Heart right ventricle (tissue), 16 donors: ENCODE results near the gene IDI1. TPM values are rescaled to one million over a fixed set of nuclear protein-coding genes. Genes with fewer than 3 reads are reported as not detected.

Experiments
- ATAC-seq, 8 donors: fragments of 200-7000 bp; cut with Tn5 transposase; one replicate each; pipeline ENCODE4 v1.9.1; 2020; ENCODE audit warnings: mild to moderate bottlenecking in 8 of 8, moderate library complexity in 8 of 8, moderate number of reproducible peaks in 1 of 8
- DNase-seq, 2 donors: peaks; one replicate each; pipeline ENCODE4 v3.0.0-alpha.2; 2020
- H3K27ac ChIP-seq, 10 donors: fragments of 200-600 bp; sonication (generic) in 2 of 10; one replicate each; pipeline versions ENCODE4 v1.5.0 to v1.8.0; 2020 to 2022; ENCODE audit warnings: mild to moderate bottlenecking in 3 of 10
- H3K27me3 ChIP-seq, 7 donors: fragments of 200-600 bp; one replicate each; pipeline ENCODE4 v1.8.0; 2021 to 2022; ENCODE audit warnings: mild to moderate bottlenecking in 2 of 7
- H3K36me3 ChIP-seq, 9 donors: fragments of 200-600 bp; sonication (generic) in 1 of 9; one replicate each; pipeline versions ENCODE4 v1.5.0 to v1.8.0; 2020 to 2022; ENCODE audit warnings: mild to moderate bottlenecking in 2 of 9
- H3K4me1 ChIP-seq, 9 donors: fragments of 200-600 bp; sonication (generic) in 1 of 9; one replicate each; pipeline versions ENCODE4 v1.5.0 to v1.8.0; 2020 to 2022; ENCODE audit warnings: mild to moderate bottlenecking in 4 of 9
- H3K4me3 ChIP-seq, 10 donors: fragments of 200-600 bp; sonication (generic) in 2 of 10; one replicate each; pipeline versions ENCODE4 v1.5.0 to v1.8.0; 2020 to 2022; ENCODE audit warnings: mild to moderate bottlenecking in 7 of 10, moderate library complexity in 2 of 10
- H3K9me3 ChIP-seq, 11 donors: fragments of 200-600 bp in 10 of 11; sonication (generic) in 2 of 11; one replicate each; pipeline versions ENCODE4 v1.5.0 to v1.8.0; 2013 to 2022; ENCODE audit warnings: mild to moderate bottlenecking in 2 of 11, control low read depth in 1 of 11, moderate library complexity in 1 of 11
- CTCF ChIP-seq, 9 donors: fragments of 200-600 bp; sonication (generic) in 2 of 9; IDR thresholded peaks; one replicate each; pipeline versions ENCODE4 v1.5.0 to v1.8.0; 2021 to 2022; ENCODE audit warnings: antibody characterized with exemption in 9 of 9, mild to moderate bottlenecking in 5 of 9, moderate library complexity in 1 of 9
- WGBS, 2 donors: extraction: QIAGEN DNeasy Blood & Tissue Kit; methylation state at CpG; one replicate each; pipeline ENCODE4 v1.1.7; 2013; ENCODE audit warnings: inconsistent platforms in 1 of 2; 5-methylcytosine and 5-hydroxymethylcytosine counted together
- intact Hi-C, 10 donors: fragments of 100-400 bp; cut with DNase I; formaldehyde crosslinking; loops; one replicate each; pipeline versions ENCODE4 v1.11.1 to v1.14.2; 2022
- polyA plus RNA-seq, 2 donors: library from polyadenylated mRNA; stranded (reverse); fragments of 200-250 nt; gene quantifications; one replicate each; pipeline ENCODE4 v1.2.3, GENCODE V29; 2013
- total RNA-seq, 10 donors: library from RNA; stranded (reverse); fragmentation: NEBNext Ultra II Directional in 3 of 10; extraction: Animal tissue kit (Norgen Biotek cat#: 25700) in 3 of 10; gene quantifications; one replicate each; pipeline versions ENCODE4 v1.2.1 to v1.2.4, GENCODE V29; 2021 to 2023
- donor health status: Arrhythmogenic right ventricular cardiomyopathy.
- donor health status: ischemic (EF 13 %, LVEDD 7.1; RV severe dilation, severe dysfunction).
- donor health status: healthy with polysubstance abuse.
- donor health status: DM: no; HTN: yes; CAD: no.
- donor health status: DM: no; HTN: no; CAD: no.
- donor health status: ischemic (EF 25% LVEDD 6.9; RV normal size, moderate dysfunction).
- donor health status: ischemic (EF 25% LVEDD 5.7; RV mildly dilated, moderate dysfunction).
- donor health status: healthy.
- donor health status: DM: yes; HTN: yes; CAD: no.
- donor health status: Ischemic cardiomyopathy.
- donor health status: ischemic (EF 35%, LVEDD 5.7; RV mildly dilated, moderate dysfunction).
- donor health status: nonischemic (EF 11% LVEDD 7.7; RV severe dilation, severe dysfunction).
- donor health status: DM: yes; HTN: yes; CAD: no.
- donor health status: PGD.
- donor health status: ischemic (EF 29% LVEDD 5.4; RV normal size, mild dysfunction).
- donor health status: nonischemic (EF 23%, LVEDD 6.1; RV moderate dilation, normal function).

Gene IDI1
- total and polyA plus RNA-seq, 12 donors: 8.9 to 26.0 (median 18.9) TPM

GRCh38 chr10:1034758-1035157 lies 14.2 kb downstream of the IDI1 start:
- no peak for TF ChIP-seq CTCF (IDR thresholded peaks at IDR 0.05)
- H3K4me3 ChIP-seq: no peak overlapping the region
- peak overlapping the region in 1 of 10 donors; percentile 38 for H3K27ac ChIP-seq
- peaks cover 0 to 7% (median 0%) of the 10 kb centered on the region in 9 donors for H3K4me1 ChIP-seq
- 87 to 89% methylated on average over 3 of the region's 3 CpGs for WGBS, 2 donors
- H3K9me3 ChIP-seq: no peaks in the 10 kb centered on the region
- intact Hi-C loops: no loop called here
- H3K36me3 ChIP-seq: peaks cover 0 to 35% (median 7%) of the 10 kb centered on the region in 9 donors
- H3K27me3 ChIP-seq: no peaks in the 10 kb centered on the region
- ATAC-seq: no peak
- no peak for DNase-seq

GRCh38 chr10:1033601-1034000 lies 15.3 kb downstream of the IDI1 start:
- H3K27ac ChIP-seq: peak overlapping the region in 4 of 10 donors; percentile 17 to 38 (median 28)
- no peak overlapping the region for H3K4me3 ChIP-seq
- H3K4me1 ChIP-seq: peaks cover 0 to 7% (median 0%) of the 10 kb centered on the region in 9 donors
- intact Hi-C loops: no loop called here
- ATAC-seq (peak in 6 of 8 donors; percentile 64 to 83 (median 76)), DNase-seq (no peak)
- no peak for TF ChIP-seq CTCF (IDR thresholded peaks at IDR 0.05)
- no peaks in the 10 kb centered on the region for H3K9me3 ChIP-seq
- H3K27me3 ChIP-seq: no peaks in the 10 kb centered on the region
- WGBS, 2 donors: 68 to 69% methylated on average over 1 of the region's 1 CpG
- H3K36me3 ChIP-seq: peaks cover 0 to 27% (median 0%) of the 10 kb centered on the region in 9 donors

GRCh38 chr10:1029838-1030237 lies 19.1 kb downstream of the IDI1 start:
- WGBS, 2 donors: 96 to 97% methylated on average over 7 of the region's 7 CpGs
- TF ChIP-seq CTCF (IDR thresholded peaks at IDR 0.05): no peak
- H3K4me1 ChIP-seq: peaks cover 0 to 8% (median 0%) of the 10 kb centered on the region in 9 donors
- ATAC-seq (no peak), DNase-seq (no peak)
- no peak overlapping the region for H3K4me3 ChIP-seq
- no peaks in the 10 kb centered on the region for H3K27me3 ChIP-seq
- intact Hi-C loops: no loop called here
- H3K9me3 ChIP-seq: no peaks in the 10 kb centered on the region
- no peak overlapping the region for H3K27ac ChIP-seq
- no peaks in the 10 kb centered on the region for H3K36me3 ChIP-seq

GRCh38 chr10:1026578-1026977 lies 22.3 kb downstream of the IDI1 start:
- Histone ChIP-seq H3K36me3 (no peaks in the 10 kb centered on the region), H3K9me3 (no peaks in the 10 kb centered on the region), H3K27ac (peak overlapping the region in 8 of 10 donors; percentile 8 to 78 (median 56)), H3K27me3 (no peaks in the 10 kb centered on the region), H3K4me3 (no peak overlapping the region), H3K4me1 (peaks cover 0 to 8% (median 0%) of the 10 kb centered on the region in 9 donors)
- intact Hi-C loops: no loop called here
- WGBS, 2 donors: 41 to 58% methylated on average over 6 of the region's 6 CpGs
- DNase-seq: no peak
- no peak for TF ChIP-seq CTCF (IDR thresholded peaks at IDR 0.05)
- ATAC-seq: peak in 6 of 8 donors; percentile 46 to 80 (median 70)
